ENCODE data around the gene WSCD2. TPM values are rescaled to one million over a fixed set of nuclear protein-coding genes. Genes with fewer than 3 reads are reported as not detected.

The WSCD2 gene
- total and polyA plus RNA-seq, 2 donors (not counting 3 experiments of a cell fraction or from before 2014, with no cell fraction given): not detected

DNA sequence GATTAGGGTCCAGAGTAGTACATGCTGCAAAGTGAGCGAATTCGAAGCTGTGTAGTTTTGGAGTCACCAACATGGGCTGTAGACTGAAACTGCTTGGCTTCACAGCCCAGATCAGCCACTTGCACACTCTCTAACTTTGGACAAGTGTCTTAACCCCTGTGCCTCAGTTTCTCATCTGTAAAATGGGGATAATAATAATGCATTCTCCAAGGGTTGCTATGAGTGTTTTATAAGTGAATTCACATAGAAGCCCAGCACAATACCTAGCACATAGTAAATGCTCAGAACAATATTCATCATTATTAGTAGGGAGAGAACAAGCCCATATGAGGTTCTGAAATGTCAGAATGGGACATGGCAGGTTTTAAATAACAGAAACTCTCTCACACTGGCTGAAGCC, 10.4 kb downstream of the WSCD2 start:
- intact Hi-C loops (cut with micrococcal nuclease) (no loop called here), dilution Hi-C loops (cut with MboI; ENCODE audit: extremely low pct_ligation_motif_present, low sequenced_read_pairs) (no loop called here)
- H4K20me1 ChIP-seq (replicated peaks; ENCODE audit: control insufficient read depth, extremely low read depth, insufficient read depth, low read length): no peaks in the 10 kb centered on the region
- DNase-seq (ENCODE audit: low read depth, low spot score) (no peak), FAIRE-seq (no peak)
- H3K4me1 ChIP-seq (ENCODE audit: control insufficient read depth, extremely low read depth, insufficient read depth, low read length): no peaks in the 10 kb centered on the region
- H3K9me3 ChIP-seq (replicated peaks; ENCODE audit: control insufficient read depth, insufficient read depth, low read length): no peaks in the 10 kb centered on the region
- H3K27ac ChIP-seq (ENCODE audit: insufficient read depth, low read depth, low read length): no peak overlapping the region
- no peaks in the 10 kb centered on the region for H3K9me1 ChIP-seq (replicated peaks; ENCODE audit: control insufficient read depth, extremely low read depth, insufficient read depth, low read length)
- no peaks in the 10 kb centered on the region for H3K36me3 ChIP-seq (ENCODE audit: control insufficient read depth in 2 of 2, extremely low read depth in 1 of 2, insufficient read depth in 2 of 2, low read length in 2 of 2)
- ChIA-PET POLR2A (no interaction called here), CTCF (no interaction called here)
- no peaks in the 10 kb centered on the region for H3K27me3 ChIP-seq (ENCODE audit: control insufficient read depth in 2 of 2, insufficient read depth in 2 of 2, low read length in 2 of 2)
- no TSS peak for BruUV-seq (replicated peaks)
- H3K9ac ChIP-seq (replicated peaks; ENCODE audit: extremely low read depth, insufficient read depth, low read length): no peak overlapping the region
- H2AFZ ChIP-seq (ENCODE audit: low read depth, low read length): no peak overlapping the region
- no peak overlapping the region for H3K4me2 ChIP-seq (ENCODE audit: insufficient read depth, low read length)
- H3K4me3 ChIP-seq (replicated peaks in 1 of 3; ENCODE audit: insufficient read depth in 1 of 3, low read depth in 1 of 3, low read length in 3 of 3): no peak overlapping the region
- no peaks in the 10 kb centered on the region for H3K79me2 ChIP-seq (ENCODE audit: control insufficient read depth, insufficient read depth, low read length)
- no peak for TF ChIP-seq POLR2A (IDR thresholded peaks at IDR 0.05; ENCODE audit: low read depth, low read length)
- no peak for TF ChIP-seq EZH2 (IDR thresholded peaks at IDR 0.05; ENCODE audit: borderline replicate concordance, low read depth, low read length, severe bottlenecking)
- TF ChIP-seq POLR2AphosphoS5 (IDR thresholded peaks at IDR 0.05; ENCODE audit: insufficient read depth, low read depth, low read length): no peak
- no peak for TF ChIP-seq GATA2 (IDR thresholded peaks at IDR 0.05; ENCODE audit: insufficient read depth, insufficient read length, low read depth, low read length)
- TF ChIP-seq JUN (IDR thresholded peaks at IDR 0.05; ENCODE audit: borderline replicate concordance, insufficient read depth, insufficient read length, low read depth): no peak
- TF ChIP-seq, protein P1, sequence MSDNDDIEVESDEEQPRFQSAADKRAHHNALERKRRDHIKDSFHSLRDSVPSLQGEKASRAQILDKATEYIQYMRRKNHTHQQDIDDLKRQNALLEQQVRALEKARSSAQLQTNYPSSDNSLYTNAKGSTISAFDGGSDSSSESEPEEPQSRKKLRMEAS (IDR thresholded peaks at IDR 0.05; ENCODE audit: insufficient read depth, insufficient read length): no peak
- no peak for TF ChIP-seq MYC (IDR thresholded peaks at IDR 0.05; ENCODE audit: low read depth, low read length)
- no peak for TF ChIP-seq FOS (IDR thresholded peaks at IDR 0.05; ENCODE audit: borderline replicate concordance, insufficient read depth, low read length)
- TF ChIP-seq, protein P2, sequence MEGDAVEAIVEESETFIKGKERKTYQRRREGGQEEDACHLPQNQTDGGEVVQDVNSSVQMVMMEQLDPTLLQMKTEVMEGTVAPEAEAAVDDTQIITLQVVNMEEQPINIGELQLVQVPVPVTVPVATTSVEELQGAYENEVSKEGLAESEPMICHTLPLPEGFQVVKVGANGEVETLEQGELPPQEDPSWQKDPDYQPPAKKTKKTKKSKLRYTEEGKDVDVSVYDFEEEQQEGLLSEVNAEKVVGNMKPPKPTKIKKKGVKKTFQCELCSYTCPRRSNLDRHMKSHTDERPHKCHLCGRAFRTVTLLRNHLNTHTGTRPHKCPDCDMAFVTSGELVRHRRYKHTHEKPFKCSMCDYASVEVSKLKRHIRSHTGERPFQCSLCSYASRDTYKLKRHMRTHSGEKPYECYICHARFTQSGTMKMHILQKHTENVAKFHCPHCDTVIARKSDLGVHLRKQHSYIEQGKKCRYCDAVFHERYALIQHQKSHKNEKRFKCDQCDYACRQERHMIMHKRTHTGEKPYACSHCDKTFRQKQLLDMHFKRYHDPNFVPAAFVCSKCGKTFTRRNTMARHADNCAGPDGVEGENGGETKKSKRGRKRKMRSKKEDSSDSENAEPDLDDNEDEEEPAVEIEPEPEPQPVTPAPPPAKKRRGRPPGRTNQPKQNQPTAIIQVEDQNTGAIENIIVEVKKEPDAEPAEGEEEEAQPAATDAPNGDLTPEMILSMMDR (IDR thresholded peaks at IDR 0.05; ENCODE audit: extremely low read depth in 1 of 2, insufficient read depth in 1 of 2, low read depth in 1 of 2, low read length in 2 of 2): no peak
